H9 (cell line): ENCODE measurements around the gene ANP32A. TPM values are rescaled to one million over a fixed set of nuclear protein-coding genes. Genes with fewer than 3 reads are reported as not detected.

Experiments used
- DNase-seq: peaks from one replicate; pipeline ENCODE4 v3.0.0-alpha.2; 2017
- H2AFZ ChIP-seq: one replicate; pipeline ENCODE4 v1.6.1; 2013; ENCODE audit warnings: mild to moderate bottlenecking, low read length, control low read depth, moderate library complexity
- H2AK5ac ChIP-seq: 2 replicates; pipeline ENCODE4 v1.6.1; 2013; ENCODE audit warnings: low read length, control low read depth, mixed read lengths; ENCODE audit not compliant: insufficient read length
- H2BK120ac ChIP-seq: one replicate; pipeline ENCODE4 v1.6.1; 2013; ENCODE audit warnings: low read depth, mild to moderate bottlenecking, low read length, control low read depth, inconsistent platforms; ENCODE audit not compliant: poor library complexity, severe bottlenecking
- H2BK12ac ChIP-seq: 2 replicates; pipeline ENCODE4 v1.6.1; 2013; ENCODE audit warnings: low read length, control low read depth, mixed read lengths, low read depth; ENCODE audit not compliant: insufficient read length
- H2BK15ac ChIP-seq: 2 replicates; pipeline ENCODE4 v1.6.1; 2013; ENCODE audit warnings: low read depth, low read length, control low read depth
- H2BK20ac ChIP-seq: one replicate; pipeline ENCODE4 v1.6.1; 2013; ENCODE audit warnings: low read depth, mild to moderate bottlenecking, low read length, control low read depth, inconsistent platforms; ENCODE audit not compliant: poor library complexity, severe bottlenecking
- H2BK5ac ChIP-seq: 2 replicates; pipeline ENCODE4 v1.6.1; 2013; ENCODE audit warnings: low read length, control low read depth, mixed read lengths; ENCODE audit not compliant: insufficient read length
- H3K14ac ChIP-seq: 2 replicates; pipeline ENCODE4 v1.6.1; 2013; ENCODE audit warnings: low read length, control low read depth; ENCODE audit not compliant: insufficient read depth
- H3K18ac ChIP-seq: 2 replicates; pipeline ENCODE4 v1.6.1; 2013; ENCODE audit warnings: low read depth, mild to moderate bottlenecking, mixed read lengths, low read length, control low read depth; ENCODE audit not compliant: insufficient read length
- H3K23ac ChIP-seq: 2 replicates; pipeline ENCODE4 v1.6.1; 2013; ENCODE audit warnings: low read length, control low read depth, mixed read lengths, low read depth; ENCODE audit not compliant: insufficient read length
- H3K23me2 ChIP-seq: 2 replicates; pipeline ENCODE4 v1.6.1; 2013; ENCODE audit warnings: low read depth, mild to moderate bottlenecking, mixed read lengths, low read length, control low read depth; ENCODE audit not compliant: insufficient read length, poor library complexity, severe bottlenecking
- H3K27ac ChIP-seq: 2 replicates; pipeline ENCODE4 v1.5.1; 2013; ENCODE audit warnings: low read length, control low read depth, mixed read lengths, low read depth; ENCODE audit not compliant: insufficient read length
- H3K27me3 ChIP-seq: 2 replicates; pipeline ENCODE4 v1.6.1; 2013; ENCODE audit warnings: low read length, control low read depth, inconsistent platforms; ENCODE audit not compliant: insufficient read depth
- H3K4ac ChIP-seq: 2 replicates; pipeline ENCODE4 v1.6.1; 2013; ENCODE audit warnings: low read depth, mild to moderate bottlenecking, control low read depth, inconsistent platforms, low read length, moderate library complexity
- H3K4me1 ChIP-seq: 2 replicates; pipeline ENCODE4 v1.6.1; 2013; ENCODE audit warnings: low read length, control low read depth, inconsistent platforms; ENCODE audit not compliant: insufficient read depth
- H3K4me2 ChIP-seq: 2 replicates; pipeline ENCODE4 v1.6.1; 2013; ENCODE audit warnings: low read length, control low read depth, mixed read lengths; ENCODE audit not compliant: insufficient read length, insufficient read depth
- H3K56ac ChIP-seq: 2 replicates; pipeline ENCODE4 v1.6.1; 2013; ENCODE audit warnings: low read depth, mild to moderate bottlenecking, mixed read lengths, low read length, control low read depth; ENCODE audit not compliant: insufficient read length
- H3K79me1 ChIP-seq: 2 replicates; pipeline ENCODE4 v1.6.1; 2013; ENCODE audit warnings: low read depth, mild to moderate bottlenecking, moderate library complexity, low read length, control low read depth, inconsistent platforms; ENCODE audit not compliant: insufficient read depth, poor library complexity, severe bottlenecking
- H3K79me2 ChIP-seq: 2 replicates; pipeline ENCODE4 v1.6.1; 2013; ENCODE audit warnings: low read length, control low read depth, inconsistent platforms; ENCODE audit not compliant: insufficient read depth
- H3K9ac ChIP-seq: 2 replicates; pipeline ENCODE4 v1.6.1; 2013; ENCODE audit warnings: low read length, control low read depth, mixed read lengths; ENCODE audit not compliant: insufficient read length; ENCODE audit errors: extremely low read depth
- H3K9me3 ChIP-seq: one replicate; pipeline ENCODE4 v1.6.1; 2013; ENCODE audit warnings: low read depth, low read length, inconsistent platforms; ENCODE audit not compliant: control insufficient read depth
- H3T11ph ChIP-seq: one replicate; pipeline ENCODE4 v1.6.1; 2013; ENCODE audit warnings: mild to moderate bottlenecking, low read length, control low read depth, inconsistent platforms
- H4K20me1 ChIP-seq: one replicate; pipeline ENCODE4 v1.6.1; 2013; ENCODE audit not compliant: control insufficient read depth, insufficient read length, insufficient read depth
- H4K5ac ChIP-seq: 2 replicates; pipeline ENCODE4 v1.6.1; 2013; ENCODE audit warnings: low read depth, mild to moderate bottlenecking, mixed read lengths, low read length, control low read depth; ENCODE audit not compliant: insufficient read length
- H4K8ac ChIP-seq: replicated peaks from 2 replicates; pipeline ENCODE4 v1.6.1; 2013; ENCODE audit warnings: low read length, control low read depth, mixed read lengths, low read depth; ENCODE audit not compliant: insufficient read length
- H4K91ac ChIP-seq: 2 replicates; pipeline ENCODE4 v1.6.1; 2013; ENCODE audit warnings: low read depth, mild to moderate bottlenecking, moderate library complexity, mixed read lengths, low read length, control low read depth; ENCODE audit not compliant: insufficient read length
- H3K27ac Mint-ChIP-seq, 3 experiments: 2 replicates in 2 of 3; 3 replicates in 1 of 3; pipeline ENCODE4 v1.8.0; 2020 to 2021; ENCODE audit warnings: mixed read lengths in 3 of 3, mild to moderate bottlenecking in 1 of 3, moderate library complexity in 1 of 3
- H3K27me3 Mint-ChIP-seq: 2 replicates; pipeline ENCODE4 v1.8.0; 2021; ENCODE audit warnings: low read depth, mild to moderate bottlenecking, moderate library complexity, mixed read lengths
- H3K36me3 Mint-ChIP-seq, 3 experiments: 2 replicates in 2 of 3; 3 replicates in 1 of 3; pipeline ENCODE4 v1.8.0; 2020 to 2021; ENCODE audit warnings: low read depth in 3 of 3, mixed read lengths in 3 of 3; ENCODE audit not compliant: insufficient read depth in 1 of 3
- H3K4me1 Mint-ChIP-seq, 2 experiments: 2 replicates each; pipeline ENCODE4 v1.8.0; 2020; ENCODE audit warnings: mixed read lengths in 2 of 2
- H3K4me3 Mint-ChIP-seq, 2 experiments: 2 replicates in 1 of 2; 3 replicates in 1 of 2; pipeline ENCODE4 v1.8.0; 2020 to 2021; ENCODE audit warnings: mild to moderate bottlenecking in 2 of 2, mixed read lengths in 2 of 2, moderate library complexity in 1 of 2
- H3K9me3 Mint-ChIP-seq, 2 experiments: 2 replicates in 1 of 2; 3 replicates in 1 of 2; pipeline ENCODE4 v1.8.0; 2020; ENCODE audit warnings: mild to moderate bottlenecking in 2 of 2, mixed read lengths in 2 of 2, moderate library complexity in 1 of 2
- WGBS: extraction: QIAGEN DNeasy Blood & Tissue Kit; methylation state at CpG from one replicate; pipeline ENCODE4 v1.1.7; 2013; ENCODE audit warnings: missing lambda C conversion rate, low lambda C conversion rate, mixed read lengths; ENCODE audit not compliant: insufficient read length; ENCODE audit errors: extremely low coverage; 5-methylcytosine and 5-hydroxymethylcytosine counted together
- total RNA-seq: library from RNA; stranded (reverse); gene quantifications from 2 replicates; pipeline ENCODE4 v1.2.1, GENCODE V29; 2021
- TF ChIP-seq, protein P1 (sequence below): fragments of 200-600 bp; sonication (generic); conservative IDR thresholded peaks from 3 replicates; pipeline ENCODE4 v1.8.0; 2021; ENCODE audit warnings: antibody characterized with exemption, mild to moderate bottlenecking

The ANP32A gene
- total RNA-seq, 1 experiment from 2014 or later: 318 TPM

DNA sequence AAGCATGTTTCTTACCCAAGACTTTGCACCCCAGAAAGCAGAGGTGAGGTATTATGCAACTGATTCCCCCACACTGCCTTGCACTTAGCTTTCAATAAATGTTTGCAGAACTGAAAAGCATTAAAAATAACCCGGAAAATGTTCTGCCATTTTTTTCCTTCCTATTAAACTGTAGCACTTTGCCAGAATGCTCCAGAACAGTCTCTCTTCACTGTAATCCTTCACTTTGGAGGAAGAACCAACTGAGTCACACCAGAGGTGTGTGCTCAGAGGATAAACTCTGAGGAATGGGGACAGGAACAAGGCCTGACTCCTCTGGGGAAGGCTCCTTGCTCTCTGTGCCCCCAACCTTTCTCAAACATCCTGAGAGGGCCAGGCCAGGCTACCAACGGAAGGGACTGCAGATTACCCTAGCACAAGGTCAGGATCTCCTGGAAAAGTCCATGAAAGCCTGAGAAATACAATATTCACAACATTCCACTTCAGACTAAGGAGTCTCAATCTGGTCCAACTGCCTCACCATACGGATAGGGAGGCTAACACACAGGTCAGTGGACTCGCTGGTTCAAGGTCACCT is 19.0 kb downstream of the ANP32A start:
- WGBS: no CpG with 5 or more reads among the region's 4 CpGs
- Mint-ChIP-seq H3K9me3 (no peaks in the 10 kb centered on the region), H3K27ac (peak overlapping the region in 2 of 3 experiments; percentile 46 to 58; a peak in 3 of 7 replicates)

More for the DNA sequence above, 19.0 kb downstream of the ANP32A start:
- Histone ChIP-seq H3K23ac (no peak overlapping the region), H2BK12ac (no peak overlapping the region), H2AFZ (no peak overlapping the region), H3K79me1 (peaks cover 34% of the 10 kb centered on the region), H3T11ph (no peak overlapping the region), H2BK120ac (no peak overlapping the region), H2BK5ac (no peak overlapping the region), H3K23me2 (no peaks in the 10 kb centered on the region), H3K9me3 (no peaks in the 10 kb centered on the region), H4K20me1 (peaks cover 1% of the 10 kb centered on the region), H4K8ac (no peak overlapping the region), H3K9ac (no peak overlapping the region), H2BK20ac (no peak overlapping the region), H3K4me2 (no peak overlapping the region), H3K27ac (no peak overlapping the region), H4K91ac (no peak overlapping the region), H2AK5ac (no peak overlapping the region), H3K4me1 (peaks cover 7% of the 10 kb centered on the region; the same call in 1 of the 2 replicates), H3K18ac (no peak overlapping the region), H4K5ac (no peak overlapping the region), H3K79me2 (peaks cover 42% of the 10 kb centered on the region; the same call in 1 of the 2 replicates), H2BK15ac (no peak overlapping the region), H3K14ac (no peak overlapping the region), H3K4ac (no peak overlapping the region), H3K27me3 (no peaks in the 10 kb centered on the region), H3K56ac (no peak overlapping the region)
- Mint-ChIP-seq H3K4me1 (peaks cover 32 to 41% of the 10 kb centered on the region in 2 experiments), H3K4me3 (no peak overlapping the region), H3K27me3 (no peaks in the 10 kb centered on the region; the same call in 1 of the 2 replicates), H3K36me3 (peaks cover 0 to 14% (median 4%) of the 10 kb centered on the region in 3 experiments; a peak in 4 of 7 replicates)
- no peak for DNase-seq
- TF ChIP-seq, protein P1, sequence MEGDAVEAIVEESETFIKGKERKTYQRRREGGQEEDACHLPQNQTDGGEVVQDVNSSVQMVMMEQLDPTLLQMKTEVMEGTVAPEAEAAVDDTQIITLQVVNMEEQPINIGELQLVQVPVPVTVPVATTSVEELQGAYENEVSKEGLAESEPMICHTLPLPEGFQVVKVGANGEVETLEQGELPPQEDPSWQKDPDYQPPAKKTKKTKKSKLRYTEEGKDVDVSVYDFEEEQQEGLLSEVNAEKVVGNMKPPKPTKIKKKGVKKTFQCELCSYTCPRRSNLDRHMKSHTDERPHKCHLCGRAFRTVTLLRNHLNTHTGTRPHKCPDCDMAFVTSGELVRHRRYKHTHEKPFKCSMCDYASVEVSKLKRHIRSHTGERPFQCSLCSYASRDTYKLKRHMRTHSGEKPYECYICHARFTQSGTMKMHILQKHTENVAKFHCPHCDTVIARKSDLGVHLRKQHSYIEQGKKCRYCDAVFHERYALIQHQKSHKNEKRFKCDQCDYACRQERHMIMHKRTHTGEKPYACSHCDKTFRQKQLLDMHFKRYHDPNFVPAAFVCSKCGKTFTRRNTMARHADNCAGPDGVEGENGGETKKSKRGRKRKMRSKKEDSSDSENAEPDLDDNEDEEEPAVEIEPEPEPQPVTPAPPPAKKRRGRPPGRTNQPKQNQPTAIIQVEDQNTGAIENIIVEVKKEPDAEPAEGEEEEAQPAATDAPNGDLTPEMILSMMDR: no peak
